Peyer's patch (tissue), 4 donors: ENCODE measurements around the gene EGFL7. TPM values are rescaled to one million over a fixed set of nuclear protein-coding genes. Genes with fewer than 3 reads are reported as not detected.

Experiments used
- DNase-seq, 3 donors: peaks; one replicate each; pipeline ENCODE4 v3.0.0-alpha.2; 2017 to 2019
- H3K27ac ChIP-seq, 4 donors: fragments of 200-600 bp; sonication (generic); one replicate each; pipeline ENCODE4 v1.5.1; 2016 to 2019
- H3K27me3 ChIP-seq, 2 donors: fragments of 200-600 bp; sonication (generic); one replicate each; pipeline ENCODE4 v1.5.1; 2019
- H3K36me3 ChIP-seq, 3 donors: fragments of 200-600 bp; sonication (generic); one replicate each; pipeline ENCODE4 v1.5.1; 2016 to 2019
- H3K4me1 ChIP-seq, 4 donors: fragments of 200-600 bp; sonication (generic); one replicate each; pipeline ENCODE4 v1.5.1; 2016 to 2019
- H3K4me3 ChIP-seq, 4 donors: fragments of 200-600 bp; sonication (generic); 1 replicate in 3 of 4; 2 replicates in 1 of 4; pipeline ENCODE4 v1.5.1; 2016 to 2019; ENCODE audit warnings: mild to moderate bottlenecking in 1 of 4
- H3K9me3 ChIP-seq, 4 donors: fragments of 200-600 bp; sonication (generic); one replicate each; pipeline ENCODE4 v1.5.1; 2016 to 2019; ENCODE audit warnings: mild to moderate bottlenecking in 1 of 4
- POLR2A ChIP-seq, 2 donors: fragments of 450-650 bp; IDR thresholded peaks; one replicate each; pipeline ENCODE4 v1.5.1; 2017; ENCODE audit warnings: antibody characterized with exemption in 2 of 2, mild to moderate bottlenecking in 2 of 2, moderate library complexity in 2 of 2
- total RNA-seq, 4 donors: library from RNA; depleted of rRNA; stranded (reverse); fragments of >200 nt; gene quantifications; one replicate each; pipeline ENCODE4 v1.1.0, GENCODE V29; 2016
- TF ChIP-seq, protein P1 (sequence below), 6 experiments: fragments of 450-650 bp in 4 of 6; fragments of 200-600 bp in 2 of 6; sonication (generic) in 1 of 6; IDR thresholded peaks; one replicate each; pipeline ENCODE4 v1.5.1; 2017 to 2019; ENCODE audit warnings: antibody characterized with exemption in 6 of 6, mild to moderate bottlenecking in 3 of 6, moderate library complexity in 1 of 6

The EGFL7 gene
- total RNA-seq, 4 donors from 2014 or later = 21.5 to 77.6 (median 46.0) TPM

- Histone ChIP-seq H3K9me3 (no peaks in the 10 kb centered on the region), H3K4me3 (no peak overlapping the region), H3K27ac (peak overlapping the region in 1 of 4 donors; percentile 91), H3K27me3 (no peaks in the 10 kb centered on the region), H3K4me1 (peaks cover 0 to 75% (median 0%) of the 10 kb centered on the region in 4 donors), H3K36me3 (peaks cover 0 to 49% (median 0%) of the 10 kb centered on the region in 3 donors)
- no peak for DNase-seq
- TF ChIP-seq, protein P1, sequence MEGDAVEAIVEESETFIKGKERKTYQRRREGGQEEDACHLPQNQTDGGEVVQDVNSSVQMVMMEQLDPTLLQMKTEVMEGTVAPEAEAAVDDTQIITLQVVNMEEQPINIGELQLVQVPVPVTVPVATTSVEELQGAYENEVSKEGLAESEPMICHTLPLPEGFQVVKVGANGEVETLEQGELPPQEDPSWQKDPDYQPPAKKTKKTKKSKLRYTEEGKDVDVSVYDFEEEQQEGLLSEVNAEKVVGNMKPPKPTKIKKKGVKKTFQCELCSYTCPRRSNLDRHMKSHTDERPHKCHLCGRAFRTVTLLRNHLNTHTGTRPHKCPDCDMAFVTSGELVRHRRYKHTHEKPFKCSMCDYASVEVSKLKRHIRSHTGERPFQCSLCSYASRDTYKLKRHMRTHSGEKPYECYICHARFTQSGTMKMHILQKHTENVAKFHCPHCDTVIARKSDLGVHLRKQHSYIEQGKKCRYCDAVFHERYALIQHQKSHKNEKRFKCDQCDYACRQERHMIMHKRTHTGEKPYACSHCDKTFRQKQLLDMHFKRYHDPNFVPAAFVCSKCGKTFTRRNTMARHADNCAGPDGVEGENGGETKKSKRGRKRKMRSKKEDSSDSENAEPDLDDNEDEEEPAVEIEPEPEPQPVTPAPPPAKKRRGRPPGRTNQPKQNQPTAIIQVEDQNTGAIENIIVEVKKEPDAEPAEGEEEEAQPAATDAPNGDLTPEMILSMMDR (IDR thresholded peaks at IDR 0.05) = no peak
- no peak for TF ChIP-seq POLR2A (IDR thresholded peaks at IDR 0.05)
Measured at GRCh38 chr9:136676920-136677686, 14.4 kb downstream of the EGFL7 start.

- Histone ChIP-seq H3K36me3 (peaks cover 0 to 45% (median 0%) of the 10 kb centered on the region in 3 donors), H3K9me3 (no peaks in the 10 kb centered on the region), H3K4me3 (no peak overlapping the region), H3K27me3 (no peaks in the 10 kb centered on the region), H3K4me1 (peaks cover 0 to 73% (median 0%) of the 10 kb centered on the region in 4 donors), H3K27ac (peak overlapping the region in 1 of 4 donors; percentile 25)
- TF ChIP-seq, protein P1 (IDR thresholded peaks at IDR 0.05) = no peak
- no peak for TF ChIP-seq POLR2A (IDR thresholded peaks at IDR 0.05)
- DNase-seq = no peak
Measured at GRCh38 chr9:136678034-136678433, 15.3 kb downstream of the EGFL7 start.

GRCh38 chr9:136678624-136679023 lies 15.9 kb downstream of the EGFL7 start:
- no peak overlapping the region for H3K4me3 ChIP-seq
- H3K27ac ChIP-seq = peak overlapping the region in 1 of 4 donors; percentile 25
- H3K9me3 ChIP-seq = no peaks in the 10 kb centered on the region
- no peaks in the 10 kb centered on the region for H3K27me3 ChIP-seq
- DNase-seq = no peak
- H3K36me3 ChIP-seq = peaks cover 0 to 41% (median 0%) of the 10 kb centered on the region in 3 donors
- no peak for TF ChIP-seq POLR2A (IDR thresholded peaks at IDR 0.05)
- TF ChIP-seq, protein P1 (IDR thresholded peaks at IDR 0.05) = no peak
- H3K4me1 ChIP-seq = peaks cover 0 to 68% (median 0%) of the 10 kb centered on the region in 4 donors

- no peaks in the 10 kb centered on the region for H3K9me3 ChIP-seq
- H3K27me3 ChIP-seq = no peaks in the 10 kb centered on the region
- no peak overlapping the region for H3K27ac ChIP-seq
- H3K4me1 ChIP-seq = peaks cover 0 to 69% (median 0%) of the 10 kb centered on the region in 4 donors
- no peak overlapping the region for H3K4me3 ChIP-seq
- no peak for DNase-seq
- H3K36me3 ChIP-seq = peaks cover 0 to 35% (median 0%) of the 10 kb centered on the region in 3 donors
- TF ChIP-seq POLR2A (IDR thresholded peaks at IDR 0.05) = no peak
- TF ChIP-seq, protein P1 (IDR thresholded peaks at IDR 0.05) = no peak
Measured at GRCh38 chr9:136679431-136679941, 16.8 kb downstream of the EGFL7 start.

DNA sequence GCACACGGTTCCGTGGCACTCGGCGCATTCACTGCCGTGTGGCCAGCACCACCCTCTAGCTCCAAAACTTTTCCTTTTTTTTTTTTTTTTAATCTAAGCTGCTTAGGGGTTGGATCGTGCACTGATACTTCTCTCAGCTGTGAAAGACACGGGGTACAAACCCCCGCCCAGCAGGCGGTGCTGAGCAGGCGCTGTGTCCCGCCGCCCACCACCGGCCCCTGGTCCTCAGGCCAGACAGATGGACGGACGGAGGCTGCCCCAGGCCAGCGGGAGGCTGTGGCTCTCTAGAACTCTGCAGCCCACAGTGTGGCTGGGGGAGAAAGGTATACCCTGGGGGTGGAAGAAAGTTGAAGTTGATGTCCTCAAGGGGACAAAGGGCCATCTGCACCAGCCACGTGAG lies 18.3 kb downstream of the EGFL7 start:
- DNase-seq = no peak
- no peaks in the 10 kb centered on the region for H3K27me3 ChIP-seq
- H3K27ac ChIP-seq = no peak overlapping the region
- H3K4me1 ChIP-seq = peaks cover 0 to 71% (median 5%) of the 10 kb centered on the region in 4 donors
- no peaks in the 10 kb centered on the region for H3K9me3 ChIP-seq
- no peak overlapping the region for H3K4me3 ChIP-seq
- TF ChIP-seq POLR2A (IDR thresholded peaks at IDR 0.05) = no peak
- TF ChIP-seq, protein P1 (IDR thresholded peaks at IDR 0.05) = no peak
- H3K36me3 ChIP-seq = peaks cover 0 to 26% (median 0%) of the 10 kb centered on the region in 3 donors
